HCT116 (cell line): ENCODE data around the gene TMEM51.

ENCODE experiments used
- CBX3 ChIP-seq: IDR thresholded peaks from 2 replicates; pipeline ENCODE4 v1.6.1; 2012; ENCODE audit warnings: low read depth
- CTCF ChIP-seq, 3 experiments: fragments of 200-600 bp in 1 of 3; sonication (generic) in 1 of 3; IDR thresholded peaks in 2 of 3; conservative IDR thresholded peaks in 1 of 3; 2 replicates each; pipeline ENCODE4 v1.5.1; 2012 to 2017; ENCODE audit warnings: low read depth in 2 of 3, low read length in 2 of 3, antibody characterized with exemption in 1 of 3, borderline replicate concordance in 1 of 3, control low read depth in 1 of 3, mild to moderate bottlenecking in 1 of 3, mixed read lengths in 1 of 3, mixed run types in 1 of 3, moderate library complexity in 1 of 3; ENCODE audit not compliant: insufficient read depth in 1 of 3
- EZH2phosphoT487 ChIP-seq: fragments of 200-600 bp; IDR thresholded peaks from 2 replicates; pipeline ENCODE4 v1.6.1; 2018; ENCODE audit warnings: antibody characterized with exemption, borderline replicate concordance
- MAX ChIP-seq: IDR thresholded peaks from 2 replicates; pipeline ENCODE4 v1.6.1; 2012
- POLR2A ChIP-seq: IDR thresholded peaks from 2 replicates; pipeline ENCODE4 v1.7.0; 2011; ENCODE audit warnings: borderline replicate concordance; ENCODE audit not compliant: insufficient read depth, insufficient read length; ENCODE audit errors: extremely low read depth
- POLR2AphosphoS5 ChIP-seq: IDR thresholded peaks from 2 replicates; pipeline ENCODE4 v1.6.1; 2011; ENCODE audit warnings: mild to moderate bottlenecking, low read depth, low read length, moderate library complexity
- SP1 ChIP-seq: IDR thresholded peaks from 2 replicates; pipeline ENCODE4 v1.6.1; 2012; ENCODE audit warnings: low read depth
- YY1 ChIP-seq: IDR thresholded peaks from 2 replicates; pipeline ENCODE4 v1.6.1; 2011; ENCODE audit warnings: low read length, low read depth, moderate library complexity, mild to moderate bottlenecking; ENCODE audit not compliant: insufficient replicate concordance; ENCODE audit errors: extremely low read depth

- TF ChIP-seq POLR2A: no peak
- no peak; the same call in 1 of the 2 replicates for TF ChIP-seq POLR2AphosphoS5
- TF ChIP-seq YY1: no peak
- TF ChIP-seq CTCF (IDR thresholded peaks at IDR 0.05 in 2 of 3, conservative IDR thresholded peaks at IDR 0.05 in 1 of 3; ENCODE audit: borderline replicate concordance in 1 of 3, insufficient read depth in 1 of 3, low read depth in 2 of 3, low read length in 2 of 3): no peak
- no peak for TF ChIP-seq EZH2phosphoT487
- TF ChIP-seq CBX3: no peak
- TF ChIP-seq SP1: no peak
- TF ChIP-seq MAX: no peak
Measured at GRCh38 chr1:15222653-15223303, 69.2 kb downstream of the TMEM51 start.
